HG02870 (cell line): ENCODE data around the gene SELENOH.

Experiments
- ATAC-seq: cut with Tn5 transposase; IDR thresholded peaks from one replicate; pipeline ENCODE4 v1.9.1; 2021; ENCODE audit warnings: mild to moderate bottlenecking, moderate library complexity; ENCODE audit not compliant: unreplicated experiment

Gene SELENOH

DNA sequence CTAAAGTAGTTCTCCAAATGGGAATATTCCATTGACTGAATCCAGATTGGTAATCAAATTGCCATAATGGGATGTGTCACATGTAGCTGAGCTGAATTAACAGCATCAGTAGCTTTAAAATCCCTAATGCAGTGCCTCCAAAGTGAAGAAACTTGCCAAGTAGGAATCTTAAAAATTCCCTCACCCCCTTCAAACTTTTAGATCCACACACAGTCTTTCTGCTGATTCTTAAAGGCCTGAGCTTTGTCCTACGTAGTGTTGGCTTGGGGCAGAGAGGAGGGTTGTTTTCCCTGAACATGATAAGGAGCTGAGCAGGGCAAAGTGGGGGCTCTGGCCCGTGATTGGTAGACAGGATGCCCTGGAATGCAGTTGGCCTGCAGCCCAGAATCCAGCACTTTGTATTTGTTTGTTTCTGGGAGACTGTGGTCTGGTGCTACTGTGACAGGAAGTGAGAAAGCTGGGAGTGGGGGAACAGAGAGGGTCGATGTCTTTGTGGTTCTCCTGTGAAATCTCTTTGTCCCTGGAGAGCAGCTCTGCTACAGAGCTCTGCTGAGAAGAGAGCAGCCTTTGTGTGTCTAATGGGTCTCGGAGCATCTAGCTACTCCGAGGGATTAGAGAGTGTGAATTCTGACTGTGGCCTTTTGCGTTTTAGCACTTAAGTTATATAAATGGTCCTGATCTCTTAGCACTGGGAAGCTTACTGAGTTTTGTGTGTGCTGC lies 37.2 kb downstream of the SELENOH start:
- ATAC-seq = no peak

DNA sequence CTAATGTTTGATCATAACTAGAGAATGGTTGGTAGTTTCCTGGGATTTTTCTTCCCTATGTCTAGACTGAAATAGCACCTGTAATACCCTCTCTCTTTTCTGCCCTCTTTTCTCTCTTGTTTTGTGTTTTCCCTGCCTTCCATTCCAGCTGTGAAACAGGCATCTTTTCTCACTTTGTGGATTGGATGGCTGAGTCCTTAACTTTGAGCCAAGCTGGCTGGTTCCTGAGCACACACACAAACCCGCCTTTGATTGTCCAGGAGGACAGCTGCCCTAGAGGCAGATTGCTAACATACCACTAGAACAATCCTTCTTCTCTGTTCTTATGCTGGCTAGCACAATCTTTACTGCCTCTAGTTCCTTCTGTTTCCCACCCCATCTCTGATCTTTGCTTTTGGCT lies 38.0 kb downstream of the SELENOH start:
- no peak for ATAC-seq

DNA sequence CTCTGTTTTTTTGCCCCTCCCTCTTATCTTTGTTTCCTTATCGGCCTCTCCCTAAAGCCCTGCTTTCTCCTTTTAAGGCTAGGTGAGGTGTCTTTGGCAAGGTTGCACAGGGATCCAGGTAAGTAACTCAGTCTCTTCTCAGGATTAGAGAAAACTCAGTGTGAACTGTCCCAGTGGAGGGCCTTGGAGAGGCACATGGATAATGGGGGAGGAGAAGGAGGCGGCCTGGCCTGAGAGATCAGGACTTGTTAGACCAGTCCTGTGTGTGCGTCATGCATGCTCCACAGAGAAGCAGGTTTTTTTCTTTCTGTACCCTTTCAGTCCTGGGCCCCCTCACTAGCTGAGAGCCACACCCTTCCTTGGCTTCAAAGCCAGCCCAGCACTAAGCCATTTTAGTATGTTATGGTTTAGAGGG lies 40.2 kb downstream of the SELENOH start:
- ATAC-seq = no peak

DNA sequence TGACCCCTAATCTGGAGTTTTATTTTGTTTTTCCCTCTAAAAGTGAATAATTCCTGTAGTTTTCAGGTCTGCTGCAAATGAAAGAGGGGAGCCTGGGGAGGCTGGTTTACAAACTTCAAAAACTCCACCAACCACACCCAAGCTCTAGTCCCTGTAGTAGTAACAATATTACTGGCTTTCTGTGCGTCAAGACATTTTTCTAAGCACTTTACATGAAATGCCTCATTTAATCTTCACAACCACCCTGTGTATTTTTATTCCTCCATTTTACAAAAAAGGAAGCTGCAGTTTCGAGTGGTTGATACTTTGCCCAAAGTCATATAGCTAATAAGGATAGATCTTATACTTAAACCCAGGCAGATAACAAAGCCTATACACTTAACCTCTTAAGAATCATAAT lies 43.8 kb downstream of the SELENOH start:
- peak; percentile 61 for ATAC-seq

DNA sequence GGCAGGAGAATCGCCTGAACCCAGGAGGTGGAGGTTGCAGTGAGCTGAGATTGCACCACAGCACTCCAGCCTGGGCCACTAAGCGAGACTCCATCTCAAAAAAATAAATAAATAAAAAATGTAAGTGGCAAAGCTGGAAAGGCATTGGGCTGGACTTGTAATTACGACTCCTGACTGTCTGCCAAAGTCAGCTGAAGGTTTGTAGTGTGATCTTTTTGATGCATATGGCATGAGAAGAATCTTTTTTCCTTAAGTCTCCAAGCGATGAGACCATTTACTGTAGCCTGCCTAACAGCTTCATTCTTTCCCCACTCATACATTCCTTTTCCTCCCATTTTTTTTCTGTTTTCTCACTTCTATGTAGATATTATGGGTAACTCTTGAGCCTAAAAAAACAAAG lies 45.1 kb downstream of the SELENOH start:
- no peak for ATAC-seq

DNA sequence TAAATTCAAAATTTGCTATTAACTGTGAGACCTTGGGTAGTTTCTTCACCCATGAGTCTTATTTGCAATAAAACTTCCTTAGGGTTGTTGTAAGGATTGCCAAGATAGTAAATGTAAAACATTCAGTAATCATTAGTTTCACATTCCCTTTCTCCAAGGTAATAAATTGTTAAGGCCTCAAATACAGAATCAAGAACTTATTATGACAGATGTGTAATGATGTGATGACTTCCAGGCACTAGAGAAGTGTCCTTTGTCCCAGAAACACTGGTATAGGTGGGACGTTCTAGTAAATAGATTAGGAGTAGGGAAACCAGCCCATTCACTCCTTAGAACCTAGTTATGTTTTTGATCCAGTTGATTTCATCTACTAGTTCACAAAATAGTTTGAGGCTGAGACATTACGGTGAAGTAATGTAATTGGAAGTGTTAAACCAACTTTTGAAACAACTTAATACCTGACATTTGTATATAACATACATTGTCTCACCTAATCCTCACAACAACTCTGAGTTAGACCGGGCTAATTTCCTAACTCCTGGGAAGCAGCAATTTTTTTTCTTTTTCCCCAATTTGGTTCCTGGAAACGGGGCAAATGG lies 45.8 kb downstream of the SELENOH start:
- no peak for ATAC-seq

DNA sequence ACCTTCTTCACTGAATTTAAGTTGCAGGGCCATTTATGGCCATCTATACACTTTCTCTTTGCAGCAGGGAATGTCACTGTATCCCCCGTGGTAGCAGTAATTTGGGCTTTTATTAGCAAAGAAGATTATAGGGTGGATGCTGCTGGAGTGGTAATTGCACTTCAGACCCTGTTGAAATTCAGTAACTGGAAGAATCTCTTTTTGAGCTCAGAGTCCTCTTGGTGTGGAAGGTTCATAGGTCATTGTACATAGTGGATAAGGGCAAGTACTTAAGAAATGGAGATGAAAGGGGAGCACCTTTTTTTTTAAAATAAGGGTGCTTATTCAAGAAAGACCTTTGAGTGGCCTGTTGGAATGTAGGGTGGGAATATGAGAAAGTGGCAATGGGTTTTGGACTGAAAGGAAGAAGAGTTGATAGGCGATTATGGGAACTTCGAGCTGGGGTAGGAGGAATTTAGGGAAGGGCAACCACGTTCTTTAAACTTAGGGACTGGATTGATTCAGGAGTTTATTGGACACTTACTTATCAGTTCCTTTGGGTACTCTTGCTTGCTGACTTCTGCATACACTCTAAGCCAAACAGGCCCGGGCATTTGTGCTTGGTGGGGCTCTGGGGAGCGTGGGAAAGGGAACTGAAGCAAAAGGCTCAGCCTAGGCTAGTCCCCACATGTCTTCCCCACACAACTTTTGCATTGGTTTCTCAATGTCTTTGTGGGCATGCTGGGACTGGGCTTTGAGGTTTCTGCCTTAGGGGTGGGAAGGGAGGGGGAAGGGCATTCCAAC lies 46.8 kb downstream of the SELENOH start:
- peak; percentile 34 for ATAC-seq

DNA sequence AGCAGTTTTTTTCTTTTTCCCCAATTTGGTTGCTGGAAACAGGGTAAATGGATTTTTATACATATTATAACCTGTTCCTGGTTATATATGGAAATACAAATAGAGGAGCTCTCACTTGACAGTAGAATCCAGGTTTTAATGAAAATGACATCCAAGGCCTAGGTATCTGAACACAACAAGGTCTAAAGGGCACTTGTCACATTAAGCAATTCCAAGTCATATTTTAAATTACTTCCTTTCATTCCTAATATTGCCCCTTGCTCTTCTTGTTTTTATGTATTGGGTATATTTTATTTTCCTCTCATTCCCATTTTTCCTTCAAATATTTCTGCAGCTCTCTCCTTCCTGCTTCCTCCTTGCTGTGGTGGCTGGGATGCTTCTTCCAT lies 47.4 kb downstream of the SELENOH start:
- no peak for ATAC-seq

DNA sequence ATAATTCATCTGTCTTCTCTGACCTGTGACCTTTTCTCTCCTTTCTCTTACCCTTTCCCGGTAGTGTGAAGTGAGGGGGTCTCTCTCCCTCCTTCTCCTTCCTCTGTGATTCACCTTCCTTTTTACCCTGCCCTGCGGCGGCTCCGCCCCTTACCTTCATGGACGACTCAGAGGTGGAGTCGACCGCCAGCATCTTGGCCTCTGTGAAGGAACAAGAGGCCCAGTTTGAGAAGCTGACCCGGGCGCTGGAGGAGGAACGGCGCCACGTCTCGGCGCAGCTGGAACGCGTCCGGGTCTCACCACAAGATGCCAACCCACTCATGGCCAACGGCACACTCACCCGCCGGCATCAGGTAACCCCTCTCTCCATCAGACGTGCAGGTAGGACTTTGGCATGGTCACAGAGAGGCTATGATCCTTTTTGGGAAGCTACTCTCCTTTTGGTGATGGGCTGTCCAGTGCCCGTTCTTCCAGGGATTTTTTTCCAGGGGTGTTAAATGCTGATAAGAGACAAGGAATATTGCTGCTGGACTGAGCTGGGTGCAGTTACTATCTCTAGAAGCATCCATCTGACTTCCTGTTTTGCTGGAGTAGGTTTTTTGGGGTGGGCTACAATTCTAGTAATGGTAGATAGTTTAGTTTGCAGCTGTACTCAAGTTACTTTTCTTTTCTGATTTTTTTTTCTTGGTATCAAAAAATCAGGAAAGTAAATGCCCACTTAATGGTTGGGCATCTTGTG lies 50.2 kb downstream of the SELENOH start:
- no peak for ATAC-seq

DNA sequence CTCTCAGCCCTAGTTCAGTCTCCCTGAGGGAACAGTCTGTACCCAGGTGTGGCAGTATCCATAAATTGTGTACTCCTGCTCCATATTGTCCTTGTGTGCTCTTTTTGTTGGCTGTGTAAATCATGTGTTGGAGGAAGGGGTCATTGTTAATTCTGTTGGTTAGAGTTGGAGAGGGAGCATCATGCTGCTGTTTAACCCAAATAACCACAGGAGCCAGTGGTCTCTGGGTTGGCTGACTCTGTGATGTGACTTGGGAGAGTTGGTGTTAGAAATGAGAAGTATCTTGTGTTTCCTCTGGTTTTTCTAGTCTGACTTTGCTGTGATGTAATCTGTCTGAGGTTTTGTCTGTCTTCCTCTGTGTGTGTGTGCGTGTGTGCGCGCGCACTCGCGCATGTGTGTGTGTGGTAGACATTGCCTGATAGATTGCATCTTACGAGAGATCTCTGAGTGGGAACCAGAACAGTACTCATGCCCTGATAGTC lies 50.8 kb downstream of the SELENOH start:
- peak; percentile 90 for ATAC-seq

DNA sequence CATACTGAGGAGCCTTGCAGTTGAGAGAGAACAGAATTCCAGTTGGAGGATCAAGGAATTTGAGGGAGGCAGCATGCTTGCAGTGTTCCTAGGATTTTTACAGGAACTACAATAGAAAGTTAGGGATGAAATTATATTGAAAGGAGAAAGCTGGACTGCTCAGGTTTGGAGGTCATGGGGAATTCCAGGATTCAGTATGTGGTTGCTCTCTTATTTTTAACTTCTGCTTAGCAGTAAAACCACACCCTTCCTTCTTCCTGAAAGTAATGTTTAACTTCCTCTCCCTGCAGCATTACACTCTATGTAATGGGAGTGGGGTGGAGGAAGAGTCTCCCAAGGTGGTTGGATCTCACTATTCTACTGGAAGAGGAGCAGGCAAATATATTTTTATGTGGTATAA lies 51.6 kb downstream of the SELENOH start:
- no peak for ATAC-seq
